NCI-H1092 (cell line): ENCODE measurements around the gene MIA2.
"Not testable (repeated sequence)": the region's sequence is repeated elsewhere in the genome, so short reads cannot be mapped to it uniquely, and the experiment has no call there.

Source experiments
- DNase-seq: peaks from one replicate; lab custom pipeline; 2025; lab: John Stamatoyannopoulos, UW

Gene MIA2

GRCh38 chr14:39231751-39232553 lies 1.8 kb upstream of the MIA2 start:
- DNase-seq, result not testable (repeated sequence)

DNA sequence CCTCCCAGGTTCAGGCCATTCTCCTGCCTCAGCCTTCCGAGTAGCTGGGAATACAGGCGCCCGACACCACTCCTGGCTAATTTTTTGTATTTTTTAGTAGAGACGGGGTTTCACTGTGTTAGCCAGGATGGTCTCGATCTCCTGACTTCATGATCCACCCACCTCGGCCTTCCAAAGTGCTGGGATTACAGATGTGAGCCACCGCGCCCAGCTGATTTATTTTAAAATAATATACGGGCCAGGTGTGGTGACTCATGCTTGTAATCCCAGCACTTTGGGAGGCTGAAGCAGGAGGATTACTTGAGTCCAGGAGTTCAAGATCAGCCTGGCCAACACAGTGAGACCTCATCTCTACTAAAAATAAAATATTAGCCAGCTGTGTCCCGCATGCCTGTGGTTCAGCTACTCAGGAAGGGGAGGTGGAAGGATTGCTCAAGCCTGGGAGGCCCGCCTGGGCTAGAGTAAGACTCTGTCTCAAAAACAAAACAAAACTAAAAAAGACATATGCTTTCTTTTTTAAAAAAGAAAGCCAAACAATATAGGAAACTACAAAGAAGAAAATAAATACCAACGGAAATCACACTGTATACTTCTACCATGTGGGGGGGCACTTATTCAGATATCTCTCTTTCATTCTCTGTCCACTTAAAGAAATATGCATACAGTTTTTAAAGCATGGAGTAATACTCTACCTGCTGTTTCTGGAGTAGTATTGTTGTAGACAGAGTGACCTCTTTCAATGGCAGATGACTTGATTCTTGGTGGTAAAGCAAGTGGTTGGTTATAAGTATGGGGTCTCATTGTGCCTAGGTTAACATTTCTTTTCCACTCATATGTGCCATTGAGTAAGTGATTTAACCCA lies 930 bp upstream of the MIA2 start:
- DNase-seq, result no peak

GRCh38 chr14:39234986-39235385 lies 1.3 kb downstream of the MIA2 start:
- DNase-seq, result not testable (repeated sequence)

- not testable (repeated sequence) for DNase-seq
Observed at GRCh38 chr14:39235466-39235865, 1.8 kb downstream of the MIA2 start.

GRCh38 chr14:39240769-39241168 lies 7.1 kb downstream of the MIA2 start:
- no peak for DNase-seq

DNA sequence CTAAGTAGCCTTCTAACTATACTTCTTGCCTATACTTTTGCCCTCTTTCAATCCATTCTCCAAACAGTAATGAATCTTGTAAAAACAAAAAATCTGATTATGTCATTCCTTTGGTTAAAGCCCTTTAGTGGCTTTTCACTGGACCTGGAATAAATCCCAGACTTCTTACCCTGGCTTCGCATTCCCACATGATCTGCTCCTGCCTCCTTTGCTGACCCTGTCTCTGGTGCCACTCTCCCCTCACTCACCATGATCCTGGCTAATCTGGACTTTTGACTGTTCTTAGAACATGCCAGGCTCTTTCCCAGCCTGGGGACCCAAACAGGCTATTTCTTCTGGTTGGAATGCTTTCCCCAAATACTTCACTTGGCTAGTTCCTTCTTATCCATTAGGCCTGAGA lies 7.9 kb downstream of the MIA2 start:
- DNase-seq, result no peak

DNA sequence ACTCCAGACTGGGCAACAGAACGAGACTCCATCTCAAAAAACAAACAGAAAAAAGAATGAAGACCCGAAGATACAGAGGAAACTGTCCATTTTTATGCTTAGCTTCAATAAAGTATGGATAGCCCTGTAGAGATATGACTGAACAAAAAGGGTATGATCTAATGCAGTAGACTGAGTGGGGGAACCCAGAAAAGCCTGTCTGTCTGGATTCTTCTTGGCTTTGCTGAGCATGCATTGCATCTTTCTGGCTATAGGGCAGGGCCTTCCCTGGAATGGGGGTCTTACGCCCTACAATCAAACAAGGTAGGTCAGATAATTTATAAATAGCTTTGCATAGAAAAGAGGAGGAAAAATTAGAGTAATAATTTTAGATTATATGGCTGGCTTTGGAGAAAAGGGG lies 10.1 kb downstream of the MIA2 start:
- no peak for DNase-seq

DNA sequence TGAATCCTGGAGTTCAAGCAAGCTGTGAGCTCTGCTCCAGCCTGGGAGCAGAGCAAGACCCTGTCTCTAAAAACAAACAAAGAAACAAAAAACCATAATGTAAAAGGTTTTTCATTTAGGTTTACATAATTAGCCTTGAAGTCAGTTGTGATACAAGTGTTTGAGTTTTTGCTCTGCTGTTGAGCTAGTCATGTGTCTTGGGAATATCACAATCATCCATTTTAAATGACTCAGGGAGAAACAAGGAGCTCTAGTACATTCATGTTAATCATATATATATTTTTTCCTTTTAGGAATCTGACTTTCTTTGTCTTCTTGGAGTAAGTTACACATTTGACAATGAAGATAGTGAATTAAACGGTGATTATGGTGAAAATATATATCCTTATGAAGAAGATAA lies 12.9 kb downstream of the MIA2 start:
- no peak for DNase-seq

DNA sequence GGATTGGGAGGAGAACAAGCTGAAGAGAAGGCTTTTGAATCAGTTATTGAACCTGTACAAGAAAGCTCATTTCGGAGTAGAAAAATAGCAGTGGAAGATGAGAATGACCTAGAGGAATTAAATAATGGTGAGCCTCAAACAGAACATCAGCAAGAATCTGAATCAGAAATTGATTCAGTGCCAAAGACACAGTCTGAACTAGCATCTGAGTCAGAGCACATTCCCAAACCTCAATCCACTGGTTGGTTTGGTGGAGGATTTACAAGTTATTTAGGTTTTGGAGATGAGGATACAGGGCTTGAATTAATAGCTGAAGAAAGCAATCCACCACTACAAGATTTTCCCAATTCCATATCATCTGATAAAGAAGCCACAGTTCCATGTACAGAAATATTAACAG lies 13.5 kb downstream of the MIA2 start:
- DNase-seq, result no peak

GRCh38 chr14:39251547-39251946 lies 17.8 kb downstream of the MIA2 start:
- DNase-seq, result no peak

DNA sequence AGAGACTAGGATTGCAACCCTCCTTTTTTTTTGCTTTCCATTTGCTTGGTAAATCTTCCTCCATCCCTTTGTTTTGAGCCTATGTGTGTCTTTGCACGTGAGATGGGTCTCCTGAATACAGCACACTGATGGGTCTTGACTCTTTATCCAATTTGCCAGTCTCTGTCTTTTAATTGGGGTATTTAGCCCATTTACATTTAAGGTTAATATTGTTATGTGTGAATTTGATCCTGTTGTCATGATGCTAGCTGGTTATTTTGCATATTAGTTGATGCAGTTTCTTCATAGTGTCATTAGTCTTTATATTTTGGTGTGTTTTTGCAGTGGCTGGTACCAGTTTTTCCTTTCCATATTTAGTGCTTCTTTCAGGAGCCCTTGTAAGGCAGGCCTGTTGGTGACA lies 23.7 kb downstream of the MIA2 start:
- not testable (repeated sequence) for DNase-seq

DNA sequence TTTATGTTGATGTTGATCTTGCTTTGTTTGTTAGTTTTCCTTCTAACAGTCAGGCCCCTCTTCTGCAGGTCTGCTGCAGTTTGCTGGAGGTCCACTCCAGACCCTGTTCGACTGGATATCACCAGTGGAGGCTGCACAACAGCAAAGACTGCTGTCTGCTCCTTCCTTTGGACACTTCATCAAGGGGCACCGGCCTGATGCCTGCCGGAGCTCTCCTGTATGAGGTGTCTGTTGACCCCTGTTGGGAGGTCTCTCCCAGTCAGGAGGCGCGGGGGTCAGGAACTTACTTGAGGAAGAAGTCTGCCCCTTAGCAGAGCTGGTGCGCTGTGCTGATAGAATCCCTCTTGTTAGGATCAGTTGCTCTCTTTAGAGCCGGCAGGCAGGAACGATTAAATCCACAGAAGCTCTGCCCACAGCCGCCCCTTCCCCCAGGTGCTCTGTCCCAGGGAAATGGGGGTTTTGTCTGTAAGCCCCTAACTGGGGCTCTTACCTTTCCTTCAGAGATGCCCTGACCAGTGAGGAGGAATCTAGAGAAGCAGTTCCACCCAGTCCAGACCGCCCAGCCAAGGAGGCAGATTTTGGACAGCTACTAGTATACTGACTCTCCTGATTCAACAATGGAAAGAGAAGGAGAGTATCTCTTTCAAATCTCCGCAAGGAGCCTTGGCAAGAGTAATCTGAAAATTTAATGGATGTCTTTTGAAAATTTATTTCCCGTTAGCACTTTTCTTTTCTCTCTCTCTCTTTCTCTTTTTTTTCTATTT lies 25.2 kb downstream of the MIA2 start:
- no peak for DNase-seq

DNA sequence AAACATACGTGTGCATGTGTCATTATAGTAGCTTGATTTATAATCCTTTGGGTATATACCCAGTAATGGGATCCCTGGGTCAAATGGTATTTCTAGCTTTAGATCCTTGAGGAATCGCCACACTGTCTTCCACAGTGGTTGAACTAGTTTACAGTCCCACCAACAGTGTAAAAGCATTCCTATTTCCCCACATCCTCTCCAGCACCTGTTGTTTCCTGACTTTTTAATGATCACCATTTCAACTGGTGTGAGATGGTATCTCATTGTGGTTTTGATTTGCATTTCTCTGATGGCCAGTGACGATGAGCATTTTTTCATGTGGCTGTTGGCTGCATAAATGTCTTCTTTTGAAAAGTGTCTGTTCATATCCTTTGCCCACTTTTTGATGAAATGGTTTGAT lies 26.4 kb downstream of the MIA2 start:
- DNase-seq, result not testable (repeated sequence)

GRCh38 chr14:39262214-39262613 lies 28.5 kb downstream of the MIA2 start:
- not testable (repeated sequence) for DNase-seq

DNA sequence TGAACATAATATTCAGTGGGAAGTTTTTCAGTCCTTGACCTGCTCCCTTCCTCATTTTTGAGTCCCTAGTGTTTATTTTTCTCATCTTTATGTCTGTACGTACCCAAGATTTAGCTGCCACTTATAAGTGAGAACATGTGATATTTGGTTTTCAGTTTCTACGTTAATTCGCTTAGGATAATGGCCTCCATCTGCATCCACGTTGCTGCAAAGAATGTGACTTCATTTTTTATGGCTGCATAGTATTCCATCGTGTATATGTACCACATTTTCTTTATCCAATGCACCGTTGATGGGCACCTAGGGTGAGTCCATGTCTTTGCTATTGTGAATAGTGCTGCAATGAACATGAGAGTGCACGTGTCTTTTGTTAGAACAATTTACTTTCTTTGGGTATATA lies 30.3 kb downstream of the MIA2 start:
- DNase-seq, result no peak

DNA sequence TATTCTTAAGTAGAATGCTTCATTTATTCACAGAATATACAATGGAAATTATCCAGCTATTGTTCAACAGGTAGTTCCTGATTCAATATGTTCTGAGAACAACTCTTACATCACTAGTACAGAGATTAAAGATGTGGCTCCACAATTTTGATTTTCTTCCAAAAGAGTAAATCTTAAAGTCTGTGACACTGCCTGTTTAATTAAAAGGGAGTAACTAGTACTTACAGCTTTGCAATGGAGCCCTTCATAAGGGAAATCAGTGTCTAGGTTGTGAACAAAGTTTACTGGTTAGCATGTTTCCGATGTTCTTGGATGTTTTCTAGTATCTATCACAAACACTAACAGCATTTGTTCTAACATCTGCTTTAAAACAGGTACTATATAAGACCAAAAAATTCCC lies 30.8 kb downstream of the MIA2 start:
- DNase-seq, result no peak

GRCh38 chr14:39265033-39265432 lies 31.3 kb downstream of the MIA2 start:
- no peak for DNase-seq

- DNase-seq, result peak; percentile 2
Observed at GRCh38 chr14:39265806-39266524, 32.2 kb downstream of the MIA2 start.

DNA sequence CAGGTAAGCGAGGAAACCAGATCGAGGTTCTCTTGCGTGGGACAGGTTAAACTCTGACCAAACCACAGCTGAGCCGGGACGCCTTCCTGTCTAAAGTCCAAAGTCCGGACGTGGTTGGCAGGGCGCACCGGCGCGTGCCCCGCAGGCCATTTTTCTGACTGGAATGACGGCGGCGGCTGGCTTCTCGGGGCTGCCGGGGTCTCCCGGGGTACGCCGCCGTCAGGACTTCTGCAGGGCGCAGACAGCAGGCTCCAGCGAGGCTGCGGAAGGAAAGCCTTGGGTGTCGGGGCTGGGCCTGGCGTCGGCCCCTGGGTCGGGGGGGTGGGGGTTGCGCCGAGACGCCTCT lies 32.8 kb downstream of the MIA2 start:
- DNase-seq, result no peak

GRCh38 chr14:39266871-39267607 lies 33.3 kb downstream of the MIA2 start:
- peak; percentile 78 for DNase-seq

DNA sequence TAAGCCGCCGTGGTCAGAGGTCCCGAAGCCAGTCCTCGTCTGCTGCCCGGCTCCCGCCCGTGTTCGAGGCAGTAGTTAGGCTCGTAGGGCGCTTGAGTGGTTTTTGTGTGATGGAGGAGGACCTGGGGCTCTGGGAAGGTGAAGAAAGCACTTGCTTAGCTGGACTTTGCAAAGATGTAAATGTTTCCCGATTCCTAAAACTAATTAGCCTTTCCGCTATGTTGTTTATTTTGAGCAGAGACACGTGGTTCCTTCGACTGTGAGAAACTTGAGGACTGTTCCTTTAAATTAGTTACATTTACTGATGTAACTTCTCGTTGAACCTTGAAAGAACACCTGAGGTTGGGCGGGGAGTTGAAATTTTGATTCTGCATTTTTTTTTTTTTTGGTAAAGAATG lies 33.9 kb downstream of the MIA2 start:
- DNase-seq, result peak; percentile 42
